ENCODE results near the gene ABI1. TPM values are rescaled to one million over a fixed set of nuclear protein-coding genes. Genes with fewer than 3 reads are reported as not detected.
A peak's percentile ranks its signal among the peaks of the same experiment; 100 is the strongest.
"Not testable (repeated sequence)": the region's sequence is repeated elsewhere in the genome, so short reads cannot be mapped to it uniquely, and the experiment has no call there.

Gene ABI1
- total RNA-seq, 1 donor = 71.4 TPM

DNA sequence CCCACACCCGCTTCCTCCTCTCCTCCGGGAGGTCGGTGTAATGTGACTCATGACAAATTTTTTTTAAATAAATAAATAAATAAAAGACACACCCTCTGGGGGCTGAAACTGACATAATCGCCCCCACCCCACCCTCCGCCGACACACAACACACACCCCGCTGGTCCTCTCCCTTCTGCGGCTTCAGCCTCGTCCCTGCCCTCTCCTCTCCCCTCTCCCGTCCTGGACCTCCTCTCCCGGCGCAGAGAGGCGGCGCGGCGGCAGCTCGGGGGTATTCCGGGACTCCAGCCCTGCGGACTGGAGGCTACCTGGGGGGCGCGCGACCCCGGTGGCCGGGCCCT lies 686 bp downstream of the ABI1 start:
- peak; percentile 69 for DNase-seq (ENCODE audit: low read depth)
- TF ChIP-seq, protein P1, sequence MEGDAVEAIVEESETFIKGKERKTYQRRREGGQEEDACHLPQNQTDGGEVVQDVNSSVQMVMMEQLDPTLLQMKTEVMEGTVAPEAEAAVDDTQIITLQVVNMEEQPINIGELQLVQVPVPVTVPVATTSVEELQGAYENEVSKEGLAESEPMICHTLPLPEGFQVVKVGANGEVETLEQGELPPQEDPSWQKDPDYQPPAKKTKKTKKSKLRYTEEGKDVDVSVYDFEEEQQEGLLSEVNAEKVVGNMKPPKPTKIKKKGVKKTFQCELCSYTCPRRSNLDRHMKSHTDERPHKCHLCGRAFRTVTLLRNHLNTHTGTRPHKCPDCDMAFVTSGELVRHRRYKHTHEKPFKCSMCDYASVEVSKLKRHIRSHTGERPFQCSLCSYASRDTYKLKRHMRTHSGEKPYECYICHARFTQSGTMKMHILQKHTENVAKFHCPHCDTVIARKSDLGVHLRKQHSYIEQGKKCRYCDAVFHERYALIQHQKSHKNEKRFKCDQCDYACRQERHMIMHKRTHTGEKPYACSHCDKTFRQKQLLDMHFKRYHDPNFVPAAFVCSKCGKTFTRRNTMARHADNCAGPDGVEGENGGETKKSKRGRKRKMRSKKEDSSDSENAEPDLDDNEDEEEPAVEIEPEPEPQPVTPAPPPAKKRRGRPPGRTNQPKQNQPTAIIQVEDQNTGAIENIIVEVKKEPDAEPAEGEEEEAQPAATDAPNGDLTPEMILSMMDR (IDR thresholded peaks at IDR 0.05; ENCODE audit: insufficient read depth, low read length) = no peak
- peak overlapping the region; percentile 95 for H3K4me3 ChIP-seq (ENCODE audit: low read depth, low read length)

DNA sequence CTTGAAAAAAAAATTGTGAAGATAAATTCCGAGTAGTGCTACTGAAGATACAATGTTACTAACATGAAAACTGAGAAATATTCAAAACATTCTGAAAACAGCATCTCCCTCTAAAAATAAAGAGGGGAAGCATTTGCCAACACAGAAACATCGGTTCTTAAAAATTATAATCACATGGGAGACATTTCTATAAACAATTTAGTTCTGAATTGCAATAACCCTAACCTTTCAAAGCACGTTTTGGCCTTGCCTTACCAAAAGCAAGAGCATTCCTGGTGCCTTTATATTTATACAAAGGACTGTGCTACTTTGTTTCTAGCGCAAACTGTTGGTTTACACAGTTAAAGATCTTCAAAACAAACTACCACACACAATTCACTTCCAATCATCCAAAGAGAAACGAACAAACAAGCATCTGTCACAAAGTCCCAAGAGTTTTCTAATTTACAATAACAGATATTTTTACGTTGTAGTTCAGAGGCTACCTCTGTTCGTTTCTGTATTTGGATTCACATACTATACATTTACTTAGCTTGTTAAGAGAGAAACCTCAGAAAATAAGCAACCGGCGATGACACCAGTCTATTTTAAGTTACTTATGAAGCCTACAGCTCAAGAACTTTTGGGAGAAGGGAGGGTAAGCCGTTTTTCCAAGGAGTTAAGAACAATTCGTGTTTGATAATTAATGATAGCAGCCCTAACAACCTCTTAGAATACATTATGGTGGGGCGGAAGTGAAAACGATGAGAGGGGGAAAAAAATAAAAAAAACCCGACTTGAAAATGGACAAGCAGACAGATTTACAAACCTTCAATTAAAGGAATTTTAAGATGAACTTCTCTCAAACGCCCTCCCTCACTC lies 1.3 kb downstream of the ABI1 start:
- DNase-seq (ENCODE audit: low read depth) = peak; percentile 27
- TF ChIP-seq, protein P1 (IDR thresholded peaks at IDR 0.05; ENCODE audit: insufficient read depth, low read length) = no peak
- peak overlapping the region; percentile 95 for H3K4me3 ChIP-seq (ENCODE audit: low read depth, low read length)

DNA sequence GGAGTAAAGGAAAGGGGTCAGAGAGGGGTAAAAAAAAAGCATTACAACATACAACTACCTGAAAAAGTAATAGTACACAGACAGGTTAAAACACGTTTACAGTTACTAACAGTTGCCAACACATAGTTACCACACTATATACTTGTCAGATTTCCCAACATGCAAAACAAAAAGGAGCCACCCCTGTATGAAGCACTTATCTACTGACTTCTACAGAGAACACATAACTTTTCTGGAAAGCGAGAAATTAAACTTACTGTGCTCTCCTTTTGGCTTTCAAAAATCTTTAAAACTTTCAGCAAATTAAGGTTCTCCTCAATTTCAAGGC lies 2.1 kb downstream of the ABI1 start:
- peak; percentile 24 for DNase-seq (ENCODE audit: low read depth)
- peak overlapping the region; percentile 95 for H3K4me3 ChIP-seq (ENCODE audit: low read depth, low read length)
- TF ChIP-seq, protein P1 (IDR thresholded peaks at IDR 0.05; ENCODE audit: insufficient read depth, low read length) = no peak

DNA sequence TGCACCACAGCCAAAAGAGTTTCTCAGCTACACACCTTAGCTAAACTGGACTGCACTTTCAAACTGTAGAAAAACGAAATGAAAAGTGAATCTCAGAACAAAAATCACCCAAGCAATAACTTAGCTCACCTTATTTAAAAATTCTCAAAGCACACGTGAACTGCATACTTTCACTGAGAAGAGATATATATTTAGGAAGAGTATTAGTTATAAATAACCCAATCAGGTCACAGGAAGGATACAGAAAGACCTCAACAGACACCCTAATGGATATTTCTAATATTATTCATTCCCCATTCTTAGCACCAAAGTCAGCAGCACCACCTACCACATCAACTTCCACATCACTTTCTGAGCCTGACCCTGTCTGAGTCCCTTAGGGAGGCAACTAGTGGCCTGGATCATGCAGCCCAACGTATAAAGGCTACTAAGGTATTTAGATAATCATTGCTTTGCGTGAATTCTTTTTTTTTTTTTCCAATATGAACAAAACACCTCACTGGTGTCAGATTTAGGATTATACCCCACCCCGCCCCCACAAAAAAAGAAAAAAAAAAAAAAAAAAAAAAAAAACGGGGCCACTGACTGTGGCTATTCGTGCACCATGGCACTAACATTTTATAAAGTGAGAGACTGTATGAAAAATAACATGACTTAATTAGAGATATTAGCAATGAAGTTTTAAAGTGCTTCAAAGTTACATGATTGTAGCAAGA lies 2.6 kb downstream of the ABI1 start:
- DNase-seq (ENCODE audit: low read depth) = peak; percentile 14
- H3K4me3 ChIP-seq (ENCODE audit: low read depth, low read length) = peak overlapping the region; percentile 95
- TF ChIP-seq, protein P1 (IDR thresholded peaks at IDR 0.05; ENCODE audit: insufficient read depth, low read length) = no peak

DNA sequence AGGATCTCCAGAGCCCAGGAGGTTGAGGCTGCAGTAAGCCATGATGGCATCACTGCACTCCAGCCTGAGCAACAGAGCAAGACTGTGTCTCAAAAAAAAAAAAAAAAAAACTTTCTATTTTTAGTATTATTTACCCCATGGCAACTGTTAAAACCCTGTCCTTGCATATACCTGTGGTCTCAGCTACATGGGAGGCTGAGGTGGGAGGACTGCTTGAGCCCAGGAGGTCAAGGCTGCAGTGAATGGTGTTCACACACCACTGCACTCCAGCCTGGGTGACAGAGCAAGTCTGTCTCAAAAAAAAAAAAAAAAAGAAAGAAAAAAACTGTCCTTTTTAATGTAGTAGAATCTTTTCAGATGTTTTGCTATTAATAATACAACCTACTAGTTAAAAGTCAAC lies 3.2 kb downstream of the ABI1 start:
- not testable (repeated sequence) for H3K4me3 ChIP-seq (ENCODE audit: low read depth, low read length); DNase-seq (ENCODE audit: low read depth)

DNA sequence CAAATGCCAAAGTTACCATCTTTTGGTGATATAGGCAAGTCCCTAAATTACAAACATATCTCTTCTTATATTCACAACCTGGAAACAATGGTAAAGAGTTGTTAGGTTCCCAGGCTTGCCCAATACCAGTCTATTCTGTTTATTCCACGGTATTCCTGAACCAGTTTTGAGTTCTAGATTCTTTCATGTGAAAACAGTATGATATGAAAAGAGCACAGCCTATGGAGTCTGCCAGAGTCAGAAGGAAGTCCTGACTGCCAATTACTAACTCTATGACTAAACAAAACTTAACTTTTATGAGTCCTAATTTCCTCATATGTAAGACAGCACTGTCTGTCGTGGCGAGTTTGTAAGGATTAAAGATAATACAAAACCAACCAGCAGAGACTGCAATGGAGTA lies 5.6 kb downstream of the ABI1 start:
- TF ChIP-seq, protein P1 (IDR thresholded peaks at IDR 0.05; ENCODE audit: insufficient read depth, low read length) = no peak
- peak; percentile 46 for DNase-seq (ENCODE audit: low read depth)
- H3K4me3 ChIP-seq (ENCODE audit: low read depth, low read length) = no peak overlapping the region

DNA sequence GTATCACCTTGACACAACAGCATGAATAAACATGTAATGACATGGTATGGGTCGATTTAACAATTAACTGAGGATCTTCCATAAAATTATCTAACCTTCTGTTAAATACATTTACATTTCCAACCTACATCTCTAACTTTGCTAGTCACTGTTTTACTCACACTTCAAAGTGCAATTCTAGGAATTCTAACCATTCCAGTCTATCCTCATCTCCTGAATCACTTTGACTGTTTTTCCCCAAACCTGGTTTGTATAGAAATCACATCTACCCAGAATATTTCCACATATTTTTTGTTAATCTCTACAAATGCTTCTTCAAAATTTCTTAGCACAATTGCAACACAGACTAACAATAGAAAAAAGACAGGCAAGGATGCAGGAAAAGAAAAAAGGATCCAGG lies 6.2 kb downstream of the ABI1 start:
- TF ChIP-seq, protein P1 (IDR thresholded peaks at IDR 0.05; ENCODE audit: insufficient read depth, low read length) = no peak
- H3K4me3 ChIP-seq (ENCODE audit: low read depth, low read length) = no peak overlapping the region
- DNase-seq (ENCODE audit: low read depth) = peak; percentile 16

All from fibroblast of the aortic adventitia (primary cell).